Liver (tissue), 3 donors: ENCODE measurements around the gene TTC4.

Experiments used
- ATF3 ChIP-seq: IDR thresholded peaks from 2 replicates; pipeline ENCODE4 v1.6.1; 2016; ENCODE audit warnings: antibody characterized with exemption
- CTCF ChIP-seq: fragments of 150-350 bp; IDR thresholded peaks from 2 replicates; pipeline ENCODE4 v1.5.1; 2017; ENCODE audit warnings: improper control_type of control experiment, low read depth, low read length; ENCODE audit not compliant: missing input control
- MAX ChIP-seq: IDR thresholded peaks from 2 replicates; pipeline ENCODE4 v1.6.1; 2016; ENCODE audit warnings: antibody characterized with exemption
- RAD21 ChIP-seq, 2 donors: IDR thresholded peaks; 2 replicates each; pipeline ENCODE4 v1.6.1; 2016; ENCODE audit warnings: antibody characterized with exemption in 2 of 2, mild to moderate bottlenecking in 2 of 2
- YY1 ChIP-seq: IDR thresholded peaks from 2 replicates; pipeline ENCODE4 v1.6.1; 2016; ENCODE audit warnings: antibody characterized with exemption, mild to moderate bottlenecking
- donor health status: healthy.
- donor health status: healthy.

- TF ChIP-seq ATF3 (no peak), CTCF (no peak), RAD21 (IDR thresholded peaks at IDR 0.05) (no peak), YY1 (no peak), MAX (no peak)
Measured at GRCh38 chr1:54782156-54782555, 66.5 kb downstream of the TTC4 start.
